Stromal cell of bone marrow (primary cell): Measurements from ENCODE around the gene KCNIP3.

ENCODE experiments used
- DNase-seq: peaks from one replicate; pipeline ENCODE4 v3.0.0-alpha.2; 2012; ENCODE audit warnings: low read depth

KCNIP3 gene

GRCh38 chr2:95313296-95314131 lies 16.4 kb downstream of the KCNIP3 start:
- no peak for DNase-seq

- no peak for DNase-seq
Measured at GRCh38 chr2:95314598-95314963, 17.4 kb downstream of the KCNIP3 start.

- no peak for DNase-seq
Measured at GRCh38 chr2:95314964-95315611, 17.9 kb downstream of the KCNIP3 start.

- DNase-seq, result no peak
Measured at GRCh38 chr2:95315801-95316411, 18.8 kb downstream of the KCNIP3 start.

GRCh38 chr2:95316466-95317122 lies 19.4 kb downstream of the KCNIP3 start:
- DNase-seq, result peak; percentile 9

- no peak for DNase-seq
Measured at GRCh38 chr2:95317123-95317500, 20.0 kb downstream of the KCNIP3 start.

GRCh38 chr2:95317665-95318425 lies 20.7 kb downstream of the KCNIP3 start:
- no peak for DNase-seq

GRCh38 chr2:95318431-95319220 lies 21.5 kb downstream of the KCNIP3 start:
- no peak for DNase-seq

- no peak for DNase-seq
Measured at GRCh38 chr2:95319481-95320343, 22.6 kb downstream of the KCNIP3 start.

GRCh38 chr2:95320344-95320712 lies 23.2 kb downstream of the KCNIP3 start:
- no peak for DNase-seq

- no peak for DNase-seq
Measured at GRCh38 chr2:95320986-95321767, 24.0 kb downstream of the KCNIP3 start.

- DNase-seq, result no peak
Measured at GRCh38 chr2:95323347-95324155, 26.4 kb downstream of the KCNIP3 start.

GRCh38 chr2:95325026-95325425 lies 27.9 kb downstream of the KCNIP3 start:
- DNase-seq, result no peak

- no peak for DNase-seq
Measured at GRCh38 chr2:95325590-95326432, 28.7 kb downstream of the KCNIP3 start.

- DNase-seq, result no peak
Measured at GRCh38 chr2:95326433-95327140, 29.4 kb downstream of the KCNIP3 start.

- DNase-seq, result no peak
Measured at GRCh38 chr2:95327861-95328260, 30.7 kb downstream of the KCNIP3 start.
